ENCODE data around the gene KIAA1586. TPM values are rescaled to one million over a fixed set of nuclear protein-coding genes. Genes with fewer than 3 reads are reported as not detected.

Gene KIAA1586
- total and polyA plus RNA-seq, 2 of the 13 experiments (the other 11 are each of a cell fraction or from before 2014, with no cell fraction given): 5.5 to 16.9 TPM

- peak; percentile 75 for TF ChIP-seq CSRNP1 (CRISPR knock-in tag; IDR thresholded peaks at IDR 0.05)
- TF ChIP-seq ZBTB33 (CRISPR knock-in tag; IDR thresholded peaks at IDR 0.05): peak; percentile 38; the same call in 1 of the 2 replicates
- peak; percentile 37; the same call in 1 of the 2 replicates for TF ChIP-seq HMG20A (CRISPR knock-in tag; IDR thresholded peaks at IDR 0.05; ENCODE audit: borderline replicate concordance)
- peak; percentile 94 for TF ChIP-seq BORCS8-MEF2B (CRISPR knock-in tag; IDR thresholded peaks at IDR 0.05)
- peak; percentile 98 for TF ChIP-seq TFDP1 (CRISPR knock-in tag; IDR thresholded peaks at IDR 0.05; ENCODE audit: borderline replicate concordance)
- TF ChIP-seq ESRRA (CRISPR knock-in tag; IDR thresholded peaks at IDR 0.05; ENCODE audit: low read depth): peak; percentile 47; the same call in 1 of the 2 replicates
- TF ChIP-seq SOX5 (CRISPR knock-in tag; IDR thresholded peaks at IDR 0.05; ENCODE audit: borderline replicate concordance): peak; percentile 44; the same call in 1 of the 2 replicates
- peak; percentile 89 for TF ChIP-seq IKZF4 (CRISPR knock-in tag; IDR thresholded peaks at IDR 0.05; ENCODE audit: borderline replicate concordance, low read depth, not compliant biosample characterization)
- peak; percentile 41; the same call in 1 of the 2 replicates for TF ChIP-seq ZNF205 (CRISPR knock-in tag; IDR thresholded peaks at IDR 0.05)
- peak; percentile 93 for TF ChIP-seq ZNF563 (CRISPR knock-in tag; IDR thresholded peaks at IDR 0.05)
- peak; percentile 85 for TF ChIP-seq SPEN (CRISPR knock-in tag; IDR thresholded peaks at IDR 0.05; ENCODE audit: low read depth)
- peak; percentile 90 for TF ChIP-seq ZBTB7A (CRISPR knock-in tag; IDR thresholded peaks at IDR 0.05)
- peak; percentile 33; the same call in 1 of the 2 replicates for TF ChIP-seq ZNF766 (CRISPR knock-in tag; IDR thresholded peaks at IDR 0.05; ENCODE audit: borderline replicate concordance)
- TF ChIP-seq MIER2 (CRISPR knock-in tag; IDR thresholded peaks at IDR 0.05): 0 out of 2 replicates have a peak, but pooled peaks have one; percentile 67
- peak; percentile 77 for TF ChIP-seq ZBED4 (CRISPR knock-in tag; IDR thresholded peaks at IDR 0.05; ENCODE audit: borderline replicate concordance)
- TF ChIP-seq KLF6 (CRISPR knock-in tag; IDR thresholded peaks at IDR 0.05): peak; percentile 90
- TF ChIP-seq ZSCAN25 (CRISPR knock-in tag; IDR thresholded peaks at IDR 0.05): peak; percentile 88
Measured at GRCh38 chr6:57046332-57047256, at the start of gene KIAA1586 (continued).
